SU-DHL-6 (cell line): ENCODE results near the gene TMEM131L.
"Not testable (repeated sequence)": the region's sequence is repeated elsewhere in the genome, so short reads cannot be mapped to it uniquely, and the experiment has no call there.

ENCODE experiments used
- H2AFZ ChIP-seq: fragments of 200-600 bp; sonication (generic); 2 replicates; pipeline ENCODE4 v1.6.1; 2014; ENCODE audit warnings: low read depth, mild to moderate bottlenecking, moderate library complexity, mixed read lengths, antibody characterized with exemption, low read length; ENCODE audit not compliant: severe bottlenecking
- H3F3A ChIP-seq: fragments of 200-600 bp; shearing (Covaris generic); 2 replicates; pipeline ENCODE4 v1.6.0; 2016; ENCODE audit warnings: antibody characterized with exemption, mild to moderate bottlenecking; ENCODE audit not compliant: insufficient read depth
- H3K27ac ChIP-seq: fragments of 200-600 bp; sonication (generic); 2 replicates; pipeline ENCODE4 v1.5.1; 2016; ENCODE audit warnings: low read depth, mild to moderate bottlenecking, low read length, moderate library complexity, mixed read lengths
- H3K27me3 ChIP-seq: fragments of 200-600 bp; sonication (generic), shearing (Covaris generic); 2 replicates; pipeline ENCODE4 v1.6.0; 2014; ENCODE audit warnings: mild to moderate bottlenecking, low read length
- H3K36me3 ChIP-seq: fragments of 200-600 bp; sonication (generic); 2 replicates; pipeline ENCODE4 v1.6.1; 2014; ENCODE audit warnings: mild to moderate bottlenecking, low read length, mixed read lengths
- H3K4me2 ChIP-seq: fragments of 300-600, 200-600 bp; shearing (Covaris generic), sonication (generic); 2 replicates; pipeline ENCODE4 v1.6.0; 2014; ENCODE audit warnings: low read length, low read depth, mild to moderate bottlenecking; ENCODE audit not compliant: poor library complexity, severe bottlenecking
- H3K4me3 ChIP-seq: fragments of 200-600 bp; sonication (generic); 2 replicates; pipeline ENCODE4 v1.5.1; 2014; ENCODE audit warnings: antibody characterized with exemption, low read length, mild to moderate bottlenecking, mixed read lengths; ENCODE audit not compliant: insufficient read depth, poor library complexity, severe bottlenecking
- H3K79me2 ChIP-seq: fragments of 200-600 bp; sonication (generic); 2 replicates; pipeline ENCODE4 v1.6.1; 2014; ENCODE audit warnings: mild to moderate bottlenecking, low read length, moderate library complexity; ENCODE audit not compliant: insufficient read depth
- H3K9ac ChIP-seq: fragments of 200-600 bp; sonication (generic); 2 replicates; pipeline ENCODE4 v1.7.0; 2014; ENCODE audit warnings: mild to moderate bottlenecking, low read length
- H3K9me2 ChIP-seq: fragments of 200-600 bp; sonication (generic); replicated peaks from 2 replicates; pipeline ENCODE4 v1.6.1; 2014; ENCODE audit warnings: low read length; ENCODE audit not compliant: insufficient read depth
- H3K9me3 ChIP-seq: fragments of 200-600 bp; sonication (generic); 2 replicates; pipeline ENCODE4 v1.6.1; 2014; ENCODE audit warnings: low read length, mixed read lengths; ENCODE audit not compliant: insufficient read depth
- H4K20me1 ChIP-seq: fragments of 200-600 bp; sonication (generic); 2 replicates; pipeline ENCODE4 v1.6.1; 2014; ENCODE audit warnings: low read depth, mild to moderate bottlenecking, antibody characterized with exemption, low read length, moderate library complexity, mixed read lengths
- EZH2phosphoT487 ChIP-seq: fragments of 200-600 bp; sonication (generic), shearing (Covaris generic); conservative IDR thresholded peaks from 2 replicates; pipeline ENCODE4 v1.6.1; 2018; ENCODE audit warnings: mild to moderate bottlenecking, antibody characterized with exemption, low read length, moderate library complexity, mixed read lengths
- TF ChIP-seq, protein P1 (sequence below): fragments of 200-600 bp; sonication (generic); IDR thresholded peaks from one replicate; pipeline ENCODE4 v1.5.1; 2017; ENCODE audit warnings: antibody characterized with exemption, mild to moderate bottlenecking, low read length, moderate library complexity; ENCODE audit not compliant: insufficient read depth, poor library complexity, severe bottlenecking

TMEM131L gene

DNA sequence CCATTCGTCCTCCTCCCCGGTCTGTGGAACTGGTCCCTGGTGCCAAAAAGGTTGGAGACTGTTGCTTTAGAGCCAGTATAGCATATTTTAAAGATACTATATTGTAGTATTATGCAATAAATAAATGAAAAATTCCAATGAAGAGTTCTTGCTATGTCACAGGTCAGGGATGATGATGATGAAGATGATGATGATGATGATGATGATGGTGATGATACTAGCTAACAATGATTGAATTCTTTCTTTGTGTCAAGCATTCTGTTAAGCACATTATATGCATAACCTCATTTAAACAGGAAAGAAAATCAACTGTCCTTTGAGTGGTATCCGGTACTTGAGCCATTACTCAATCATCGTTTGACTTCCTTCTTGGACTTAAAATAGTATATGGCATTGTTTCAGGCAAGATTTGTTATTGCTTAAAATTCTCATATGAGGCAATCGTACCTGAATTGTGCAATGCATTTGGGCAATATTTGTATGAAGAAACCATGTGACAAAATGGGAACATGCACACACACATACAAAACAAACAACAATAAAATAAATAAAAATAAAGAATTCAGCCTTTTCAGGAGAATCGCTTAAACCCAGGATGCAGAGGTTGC, 195.2 kb downstream of the TMEM131L start:
- H3K4me2 ChIP-seq, result no peak overlapping the region
- no peaks in the 10 kb centered on the region for H3K9me3 ChIP-seq
- no peak overlapping the region for H3K27ac ChIP-seq
- H3K27me3 ChIP-seq, result no peaks in the 10 kb centered on the region
- no peak overlapping the region for H2AFZ ChIP-seq
- H4K20me1 ChIP-seq, result no peaks in the 10 kb centered on the region
- no peak overlapping the region for H3K9ac ChIP-seq
- H3K9me2 ChIP-seq, result no peaks in the 10 kb centered on the region
- H3K79me2 ChIP-seq, result no peaks in the 10 kb centered on the region
- no peaks in the 10 kb centered on the region for H3F3A ChIP-seq
- no peak for TF ChIP-seq EZH2phosphoT487
- TF ChIP-seq, protein P1, sequence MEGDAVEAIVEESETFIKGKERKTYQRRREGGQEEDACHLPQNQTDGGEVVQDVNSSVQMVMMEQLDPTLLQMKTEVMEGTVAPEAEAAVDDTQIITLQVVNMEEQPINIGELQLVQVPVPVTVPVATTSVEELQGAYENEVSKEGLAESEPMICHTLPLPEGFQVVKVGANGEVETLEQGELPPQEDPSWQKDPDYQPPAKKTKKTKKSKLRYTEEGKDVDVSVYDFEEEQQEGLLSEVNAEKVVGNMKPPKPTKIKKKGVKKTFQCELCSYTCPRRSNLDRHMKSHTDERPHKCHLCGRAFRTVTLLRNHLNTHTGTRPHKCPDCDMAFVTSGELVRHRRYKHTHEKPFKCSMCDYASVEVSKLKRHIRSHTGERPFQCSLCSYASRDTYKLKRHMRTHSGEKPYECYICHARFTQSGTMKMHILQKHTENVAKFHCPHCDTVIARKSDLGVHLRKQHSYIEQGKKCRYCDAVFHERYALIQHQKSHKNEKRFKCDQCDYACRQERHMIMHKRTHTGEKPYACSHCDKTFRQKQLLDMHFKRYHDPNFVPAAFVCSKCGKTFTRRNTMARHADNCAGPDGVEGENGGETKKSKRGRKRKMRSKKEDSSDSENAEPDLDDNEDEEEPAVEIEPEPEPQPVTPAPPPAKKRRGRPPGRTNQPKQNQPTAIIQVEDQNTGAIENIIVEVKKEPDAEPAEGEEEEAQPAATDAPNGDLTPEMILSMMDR, result no peak
- no peak overlapping the region for H3K4me3 ChIP-seq
- H3K36me3 ChIP-seq, result no peaks in the 10 kb centered on the region

DNA sequence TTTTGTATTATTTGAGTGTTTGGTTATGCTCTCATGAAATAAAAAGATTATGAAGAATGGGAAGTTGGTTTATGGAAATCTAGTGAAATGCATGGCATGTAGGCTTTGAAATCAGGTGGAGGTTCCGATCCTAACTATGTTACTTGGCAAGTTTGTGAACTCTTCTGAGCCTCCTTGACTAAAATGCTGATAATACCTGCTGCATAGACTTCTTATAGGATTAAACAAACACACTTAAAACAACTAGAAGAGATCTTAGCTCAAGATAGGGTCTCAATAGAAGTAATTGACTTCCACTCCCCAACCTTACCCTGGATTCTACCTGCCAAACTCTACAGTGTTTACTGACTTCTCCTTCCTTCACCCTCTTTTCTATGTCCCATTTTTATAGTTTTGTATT, 195.7 kb downstream of the TMEM131L start:
- Histone ChIP-seq H3F3A (no peaks in the 10 kb centered on the region), H2AFZ (no peak overlapping the region), H3K27ac (no peak overlapping the region), H3K4me2 (no peak overlapping the region), H3K9me2 (no peaks in the 10 kb centered on the region), H3K36me3 (no peaks in the 10 kb centered on the region), H3K9ac (no peak overlapping the region), H3K27me3 (no peaks in the 10 kb centered on the region), H4K20me1 (no peaks in the 10 kb centered on the region), H3K9me3 (no peaks in the 10 kb centered on the region), H3K79me2 (no peaks in the 10 kb centered on the region), H3K4me3 (no peak overlapping the region)
- TF ChIP-seq EZH2phosphoT487, result no peak
- TF ChIP-seq, protein P1, result no peak

DNA sequence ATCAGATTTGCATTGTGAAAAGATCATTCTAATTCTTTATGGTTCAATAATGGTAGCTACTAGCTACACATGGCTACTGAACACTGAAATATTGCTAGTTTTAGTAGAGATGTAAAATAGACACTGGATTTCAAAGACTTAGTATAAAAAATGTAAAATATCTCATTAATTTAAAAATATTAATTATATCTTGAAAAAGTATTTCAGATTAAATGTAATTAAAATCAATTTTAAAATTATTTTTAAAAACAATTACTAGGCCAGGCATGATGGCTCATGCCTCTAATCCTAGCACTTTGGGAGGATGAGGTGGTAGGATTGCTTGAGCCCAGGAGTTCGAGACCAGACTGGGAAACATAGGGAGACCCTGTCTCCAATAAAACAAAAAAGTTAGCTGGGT, 197.5 kb downstream of the TMEM131L start:
- H3K27me3 ChIP-seq, result no peaks in the 10 kb centered on the region
- H2AFZ ChIP-seq, result no peak overlapping the region
- H3K4me2 ChIP-seq, result no peak overlapping the region
- H3K9me2 ChIP-seq, result no peaks in the 10 kb centered on the region
- H4K20me1 ChIP-seq, result no peaks in the 10 kb centered on the region
- TF ChIP-seq, protein P1, result no peak
- no peak for TF ChIP-seq EZH2phosphoT487
- H3K9me3 ChIP-seq, result no peaks in the 10 kb centered on the region
- no peaks in the 10 kb centered on the region for H3K36me3 ChIP-seq
- no peak overlapping the region for H3K9ac ChIP-seq
- H3K27ac ChIP-seq, result no peak overlapping the region
- no peaks in the 10 kb centered on the region for H3F3A ChIP-seq
- no peaks in the 10 kb centered on the region for H3K79me2 ChIP-seq
- no peak overlapping the region for H3K4me3 ChIP-seq

DNA sequence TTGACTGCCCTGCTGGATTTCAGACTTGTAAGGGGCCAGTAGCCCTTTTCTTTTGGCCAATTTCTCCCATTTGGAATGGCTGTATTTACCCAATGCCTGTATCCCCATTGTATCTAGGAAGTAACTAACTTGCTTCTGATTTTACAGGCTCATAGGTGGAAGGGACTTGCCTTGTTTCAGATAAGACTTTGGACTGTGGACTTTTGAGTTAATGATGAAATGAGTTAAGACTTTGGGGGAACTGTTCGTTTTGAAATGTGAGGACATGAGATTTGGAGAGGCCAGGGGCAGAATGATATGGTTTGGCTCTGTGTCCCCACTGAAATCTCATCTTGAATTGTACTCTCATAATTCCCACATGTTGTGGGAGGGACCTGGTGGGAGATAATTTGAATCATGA, 200.3 kb downstream of the TMEM131L start:
- not testable (repeated sequence) for H3K27me3 ChIP-seq, H2AFZ ChIP-seq, H3K79me2 ChIP-seq, H3K27ac ChIP-seq, H3K9me2 ChIP-seq, H3K4me3 ChIP-seq, H3F3A ChIP-seq, H3K9me3 ChIP-seq, H3K4me2 ChIP-seq, H3K9ac ChIP-seq, H4K20me1 ChIP-seq, H3K36me3 ChIP-seq
